ENCODE data around the gene ATG5.

The ATG5 gene
- total RNA-seq = 36.7 to 43.6 (median 40.6) reads per million in 4 donors

DNA sequence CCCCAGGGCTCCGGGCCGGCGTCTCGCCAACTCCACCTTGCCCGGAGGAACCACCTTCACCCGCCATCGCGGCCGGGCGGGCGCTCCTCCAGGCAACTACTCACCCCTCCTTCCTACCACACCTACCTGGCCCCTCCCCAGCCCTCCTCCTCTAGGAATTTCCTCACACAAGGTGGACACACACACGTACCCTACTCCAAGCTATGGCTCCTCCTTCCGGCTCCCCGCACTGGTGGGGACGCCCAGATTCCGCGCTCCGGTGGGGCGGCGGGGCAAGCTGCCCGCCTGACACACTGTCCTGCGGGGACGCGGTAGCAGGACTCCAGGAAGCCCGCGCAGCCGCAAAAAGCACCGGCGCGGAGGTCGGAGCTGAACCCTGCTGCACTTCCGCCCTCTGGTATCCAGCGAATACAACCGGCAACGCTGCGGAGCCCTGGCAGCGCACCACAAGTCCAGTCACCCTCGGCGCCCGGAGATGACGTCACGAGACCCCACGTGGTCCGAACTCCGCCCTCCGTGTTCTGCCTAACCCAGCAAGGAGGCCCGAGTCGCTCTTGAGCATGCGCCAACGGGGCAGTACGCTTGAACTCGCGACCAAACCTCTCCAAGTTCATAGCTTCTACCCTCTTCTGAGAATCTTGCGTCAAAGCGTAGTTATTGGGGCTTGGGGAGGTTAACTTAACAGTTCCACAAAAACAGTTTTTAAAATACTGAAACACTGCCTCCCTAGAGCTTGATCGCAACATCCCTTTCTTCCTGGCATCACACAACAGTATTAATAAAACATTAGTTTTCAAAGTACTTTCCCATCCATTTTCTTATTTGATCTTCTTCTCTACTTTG, at the start of gene ATG5:
ATG5 (minus strand) TSS at position 425 of the 843 bp plus-strand sequence. CDS start 9,552 bp downstream, outside the sequence.
- DNase-seq = peak; percentile 98 to 100 (median 99)

GRCh38 chr6:106373502-106374239, 48.1 kb upstream of the ATG5 start:
- no peak for DNase-seq

DNA sequence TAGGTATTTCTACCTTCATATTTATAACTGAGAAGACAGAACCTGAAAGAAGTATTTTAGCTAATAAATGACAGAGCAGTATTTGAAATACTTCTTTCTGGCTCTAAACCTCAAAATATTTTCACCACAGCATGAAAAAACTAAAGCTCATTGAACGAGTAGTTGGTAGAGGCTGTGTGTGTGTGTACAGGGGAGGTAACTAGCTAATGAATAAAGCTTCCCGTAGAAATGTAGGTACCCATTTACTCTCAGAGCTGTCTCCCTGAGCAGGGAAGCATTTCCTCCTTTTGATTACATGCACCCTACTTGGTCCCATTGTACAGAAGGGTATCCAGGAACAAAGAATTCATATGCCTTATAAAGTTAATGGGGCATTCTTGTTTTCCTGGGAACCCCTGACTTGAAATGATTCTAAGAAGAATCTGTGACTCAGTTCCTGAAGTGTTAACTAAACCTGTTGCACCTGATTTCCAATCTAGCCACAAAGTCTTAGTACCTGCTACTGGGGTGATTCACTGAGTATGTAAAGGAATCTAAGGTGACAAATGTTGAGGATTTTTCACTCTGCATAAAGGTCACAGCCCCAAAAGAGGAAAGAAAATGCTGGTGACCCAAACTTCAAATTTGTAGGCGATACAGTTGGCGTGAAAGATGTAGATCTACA, 47.4 kb upstream of the ATG5 start:
- DNase-seq = peak in 1 of 5 donors; percentile 13

DNA sequence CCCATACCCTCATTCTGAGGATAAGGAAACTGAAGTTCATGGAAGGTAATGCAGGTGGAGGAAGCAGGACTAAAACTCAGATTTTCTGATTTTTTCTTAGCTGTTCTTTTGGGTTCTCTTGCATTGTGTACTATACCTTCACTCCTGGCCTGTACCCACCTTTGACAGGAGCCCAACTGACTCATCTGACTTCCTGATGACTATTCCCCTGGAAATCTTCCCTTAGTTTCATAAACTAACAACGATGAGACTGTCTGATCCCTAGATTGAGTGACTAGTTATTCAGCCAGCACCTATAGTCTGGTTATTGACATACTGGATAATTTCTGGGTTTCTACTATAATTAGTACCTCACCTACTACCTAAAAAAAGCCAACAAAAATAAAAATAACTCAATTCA, 45.1 kb upstream of the ATG5 start:
- no peak for DNase-seq

GRCh38 chr6:106369739-106370138, 44.2 kb upstream of the ATG5 start:
- no peak for DNase-seq

DNA sequence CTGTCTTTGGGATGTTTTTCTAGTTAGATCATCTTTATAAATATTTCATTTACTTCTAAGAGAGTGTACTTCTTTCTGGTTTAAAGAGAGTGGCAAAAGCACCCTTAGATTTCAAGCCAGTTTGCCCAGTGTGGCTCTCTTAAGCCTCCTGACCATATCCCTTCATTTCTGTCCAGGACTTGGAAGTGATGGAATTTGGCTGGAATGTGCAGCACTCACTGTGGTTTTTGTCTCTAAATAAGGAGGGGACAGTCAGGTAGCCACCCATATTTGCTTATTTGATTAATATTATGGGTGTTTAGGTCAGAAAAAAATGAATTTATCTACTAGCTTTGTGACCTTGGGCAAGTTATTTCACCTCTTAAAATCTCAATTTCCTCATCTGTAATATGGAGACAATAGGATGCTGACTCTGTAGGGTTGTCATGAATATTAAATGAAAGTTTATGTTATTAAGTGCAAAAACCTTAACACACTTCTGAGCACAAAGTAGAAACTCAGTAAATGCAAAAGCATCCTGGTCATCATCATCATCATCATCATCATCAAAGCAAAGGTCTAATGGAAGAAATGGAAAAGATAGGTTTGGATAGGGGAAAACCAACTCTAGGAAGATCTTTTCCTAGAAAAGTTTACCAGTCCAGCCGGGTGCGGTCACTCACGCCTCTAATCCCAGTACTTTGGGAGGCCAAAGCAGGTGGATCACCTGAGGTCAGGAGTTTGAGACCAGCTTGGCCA, 38.0 kb upstream of the ATG5 start:
- no peak for DNase-seq

- peak in 2 of 5 donors; percentile 3 to 11 for DNase-seq
Observed at GRCh38 chr6:106360989-106361430, 35.5 kb upstream of the ATG5 start.

GRCh38 chr6:106360410-106360988, 34.9 kb upstream of the ATG5 start, which contains the start of gene CRYBG1:
CRYBG1 (plus strand) TSS chr6:106360717; CDS start chr6:106360909, 192 bp downstream.
- DNase-seq = peak; percentile 51 to 74 (median 56)

- no peak for DNase-seq
Observed at GRCh38 chr6:106359959-106360409, 34.4 kb upstream of the ATG5 start.

- no peak for DNase-seq
Observed at GRCh38 chr6:106356378-106356777, 30.8 kb upstream of the ATG5 start.

DNA sequence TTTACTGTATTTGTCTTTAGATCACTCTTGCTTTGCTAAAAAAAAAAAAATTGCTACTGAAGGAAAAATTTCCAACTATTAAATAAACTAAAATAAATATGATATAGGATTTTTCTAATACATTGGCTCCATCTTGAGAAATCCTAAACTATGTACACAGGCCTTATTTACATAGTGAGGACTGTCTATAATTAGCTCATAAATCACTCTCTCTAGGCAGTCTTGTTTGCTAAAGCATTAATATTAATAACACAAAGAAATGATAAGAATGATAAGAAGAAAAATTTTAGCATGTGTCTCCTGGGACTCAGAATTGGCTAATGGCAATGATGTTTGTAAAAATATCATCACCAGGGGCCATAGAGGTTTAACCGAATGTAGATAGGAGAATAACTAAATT, 21.7 kb upstream of the ATG5 start:
- no peak for DNase-seq

DNA sequence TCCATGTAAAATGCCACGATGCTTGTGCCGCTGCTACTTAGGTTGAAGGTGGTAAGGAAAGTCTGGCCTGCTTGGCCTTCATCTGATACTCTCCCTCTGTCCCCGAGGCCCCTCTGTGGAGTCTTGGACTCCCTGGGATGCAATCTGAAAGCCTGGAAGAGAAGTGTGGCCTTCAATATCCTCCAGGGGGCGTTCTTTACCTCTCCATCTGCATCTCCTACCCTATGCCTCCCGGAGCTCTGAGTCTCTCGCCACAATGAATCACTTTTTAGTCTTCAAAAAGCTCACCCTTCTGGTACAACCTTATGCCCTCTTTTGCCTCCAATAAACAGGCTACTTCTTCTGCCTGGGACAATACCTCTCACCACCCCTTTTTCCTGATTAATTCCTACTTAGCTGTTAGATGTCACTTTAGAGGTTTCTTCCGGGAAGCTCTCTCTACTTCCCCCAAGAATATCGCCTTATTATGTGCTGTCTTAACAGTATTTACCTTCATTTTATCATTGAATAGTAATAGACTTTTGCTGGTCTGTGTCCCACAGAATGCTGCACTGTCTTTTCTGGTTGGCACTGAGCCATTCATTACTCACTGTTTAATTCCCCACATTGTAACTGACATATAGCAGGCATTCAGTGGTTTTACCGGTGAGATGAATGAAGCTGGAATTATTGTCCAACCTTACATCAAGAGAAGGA, 13.9 kb upstream of the ATG5 start:
- DNase-seq = peak in 3 of 5 donors; percentile 27 to 47 (median 32)

DNA sequence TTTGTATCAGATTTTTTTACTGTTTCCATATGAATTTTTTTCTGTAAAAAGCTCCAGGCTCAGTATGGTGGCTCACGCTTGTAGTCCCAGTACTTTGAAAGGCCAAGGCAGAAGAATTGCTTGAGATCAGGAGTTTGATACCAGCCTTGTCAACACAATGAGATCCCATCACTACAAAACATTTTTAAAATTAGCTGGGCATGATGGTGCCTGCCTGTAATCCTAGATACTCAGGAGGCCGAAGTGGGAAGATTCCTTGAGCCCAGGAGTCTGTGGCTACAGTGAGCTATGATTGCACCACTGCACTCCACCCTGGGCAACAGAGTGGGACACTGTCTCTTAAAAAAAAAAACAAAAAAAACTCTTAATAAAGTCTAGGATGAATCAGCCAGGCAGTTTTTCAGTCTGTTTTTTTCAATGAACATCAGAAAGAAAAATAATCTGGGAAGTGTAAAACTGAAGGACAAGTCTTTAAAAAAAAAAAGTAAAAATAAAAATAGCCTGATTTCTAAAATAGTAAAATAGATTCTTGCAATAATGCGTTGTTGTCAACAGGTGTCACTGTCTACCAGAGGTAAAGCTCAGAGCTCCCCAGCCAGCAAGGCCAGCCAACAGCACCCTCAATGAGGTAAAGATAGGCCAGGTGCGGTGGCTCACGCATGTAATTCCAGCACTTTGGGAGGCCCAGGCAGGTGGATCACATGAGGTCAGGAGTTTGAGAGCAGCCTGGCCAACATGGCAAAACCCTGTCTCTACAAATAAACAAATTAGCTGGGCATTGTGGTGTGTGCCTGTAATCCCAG, 9.3 kb upstream of the ATG5 start:
- DNase-seq = peak in 4 of 5 donors; percentile 24 to 55 (median 40)

GRCh38 chr6:106324726-106325335, 729 bp downstream of the ATG5 start:
- no peak for DNase-seq

GRCh38 chr6:106321940-106322339, 3.6 kb downstream of the ATG5 start:
- DNase-seq = no peak

GRCh38 chr6:106318851-106319250, 6.7 kb downstream of the ATG5 start:
- no peak for DNase-seq

- no peak for DNase-seq
Observed at GRCh38 chr6:106318061-106318460, 7.5 kb downstream of the ATG5 start.

DNA sequence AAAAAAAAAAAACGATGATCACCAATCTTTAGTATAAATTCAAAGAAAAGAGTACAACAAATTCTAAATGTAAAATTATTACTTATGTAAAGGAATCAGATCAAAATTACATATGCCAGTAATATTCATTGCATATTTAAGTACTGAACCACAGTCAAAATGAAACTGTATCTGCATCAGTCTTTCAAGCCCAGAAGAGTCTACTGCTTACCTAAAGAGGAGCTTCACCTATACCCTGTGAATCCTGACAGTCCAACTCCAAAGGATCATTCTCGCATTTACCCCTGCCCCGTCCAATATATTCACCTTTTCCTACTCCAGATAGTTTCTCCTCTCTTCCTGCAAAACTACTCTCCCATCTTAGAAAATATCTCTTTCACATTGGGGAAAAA, 9.2 kb downstream of the ATG5 start:
- peak in 1 of 5 donors; percentile 30 for DNase-seq

GRCh38 chr6:106315765-106316374, 9.7 kb downstream of the ATG5 start:
- DNase-seq = no peak

All from T-helper 1 cell (primary cell).